SH-SY5Y (cell line): Measurements from ENCODE around the gene JSRP1.

Experiments
- GATA2 ChIP-seq: IDR thresholded peaks from 2 replicates; pipeline ENCODE4 v1.6.1; 2011; ENCODE audit warnings: mild to moderate bottlenecking, low read depth, low read length
- GATA3 ChIP-seq: IDR thresholded peaks from 2 replicates; pipeline ENCODE4 v1.6.1; 2011; ENCODE audit warnings: low read depth, mild to moderate bottlenecking, low read length, moderate library complexity

JSRP1 gene

DNA sequence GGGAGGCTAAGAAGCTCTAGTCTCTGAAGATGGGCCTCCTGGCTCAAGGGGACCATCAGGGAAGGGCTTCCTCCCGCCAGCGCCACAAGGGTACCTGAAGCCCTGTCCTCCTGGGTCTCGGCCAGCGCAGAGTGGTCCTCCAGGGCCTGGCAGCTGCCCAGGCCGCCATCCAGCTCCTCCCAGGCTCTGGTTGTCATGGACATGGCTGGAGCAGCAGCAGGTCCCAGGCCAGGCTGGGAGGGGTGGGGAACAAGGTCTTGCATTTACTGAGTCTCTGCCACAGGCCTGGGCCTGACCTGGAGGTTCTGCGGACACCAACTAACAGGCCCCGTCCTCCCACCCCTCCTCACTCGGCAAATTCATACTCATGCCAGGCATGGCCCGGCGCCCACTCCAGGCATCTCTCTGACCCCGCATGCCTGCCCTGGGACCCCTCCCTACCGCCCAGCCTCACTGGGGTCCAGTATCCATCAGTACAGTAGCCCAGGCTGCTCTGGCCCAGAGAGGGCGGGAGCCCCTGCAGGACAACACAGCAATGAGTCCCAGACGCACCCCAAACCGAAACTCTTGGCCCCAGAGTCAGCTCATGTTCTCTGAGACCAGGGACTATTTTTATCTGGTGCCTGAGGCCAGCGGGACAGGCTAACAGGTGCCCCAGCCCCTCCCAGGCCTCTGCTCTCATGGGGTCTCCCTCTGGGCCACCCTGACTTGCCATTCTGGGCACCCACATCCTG is 938 bp downstream of the JSRP1 start:
- TF ChIP-seq GATA3 (no peak), GATA2 (no peak)

DNA sequence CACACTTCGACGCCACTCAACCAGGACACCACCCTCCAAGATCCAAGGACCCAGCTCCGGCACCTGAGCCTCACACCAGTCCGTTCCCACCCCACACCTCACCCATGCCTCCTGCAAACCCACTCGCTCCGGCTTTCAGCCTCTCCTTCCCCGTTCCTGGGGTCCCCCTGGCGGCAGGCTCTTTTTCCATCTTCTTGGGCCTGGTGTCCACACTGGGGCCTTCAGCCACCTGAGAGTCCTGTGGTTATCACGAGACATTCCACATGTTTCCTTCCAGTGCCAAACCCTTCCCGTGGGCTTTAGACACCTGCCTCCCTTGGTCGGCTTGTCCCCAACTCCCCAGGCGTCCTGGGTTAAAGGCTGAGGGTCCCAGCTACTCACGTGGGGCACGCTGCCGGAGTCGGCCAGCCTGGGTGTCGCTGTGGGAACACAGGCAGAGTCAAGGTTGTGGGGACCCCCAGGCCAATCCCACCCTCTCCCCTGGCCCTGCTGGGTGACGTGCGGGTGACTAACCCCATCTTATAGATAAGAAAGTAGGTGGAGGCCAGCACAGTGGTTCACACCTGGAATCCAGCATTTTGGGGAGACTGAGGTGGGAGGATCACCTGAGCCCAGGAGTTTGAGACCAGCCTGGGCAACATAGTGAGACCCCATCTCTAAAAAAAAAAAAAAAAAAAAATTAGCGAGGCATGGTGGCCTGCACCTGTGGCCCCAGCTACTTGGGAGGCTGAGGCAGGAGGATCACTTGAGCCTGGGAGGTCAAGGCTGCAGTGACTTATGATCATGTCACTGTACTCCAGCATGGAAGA is 1.9 kb downstream of the JSRP1 start:
- TF ChIP-seq GATA3 (no peak), GATA2 (no peak)

DNA sequence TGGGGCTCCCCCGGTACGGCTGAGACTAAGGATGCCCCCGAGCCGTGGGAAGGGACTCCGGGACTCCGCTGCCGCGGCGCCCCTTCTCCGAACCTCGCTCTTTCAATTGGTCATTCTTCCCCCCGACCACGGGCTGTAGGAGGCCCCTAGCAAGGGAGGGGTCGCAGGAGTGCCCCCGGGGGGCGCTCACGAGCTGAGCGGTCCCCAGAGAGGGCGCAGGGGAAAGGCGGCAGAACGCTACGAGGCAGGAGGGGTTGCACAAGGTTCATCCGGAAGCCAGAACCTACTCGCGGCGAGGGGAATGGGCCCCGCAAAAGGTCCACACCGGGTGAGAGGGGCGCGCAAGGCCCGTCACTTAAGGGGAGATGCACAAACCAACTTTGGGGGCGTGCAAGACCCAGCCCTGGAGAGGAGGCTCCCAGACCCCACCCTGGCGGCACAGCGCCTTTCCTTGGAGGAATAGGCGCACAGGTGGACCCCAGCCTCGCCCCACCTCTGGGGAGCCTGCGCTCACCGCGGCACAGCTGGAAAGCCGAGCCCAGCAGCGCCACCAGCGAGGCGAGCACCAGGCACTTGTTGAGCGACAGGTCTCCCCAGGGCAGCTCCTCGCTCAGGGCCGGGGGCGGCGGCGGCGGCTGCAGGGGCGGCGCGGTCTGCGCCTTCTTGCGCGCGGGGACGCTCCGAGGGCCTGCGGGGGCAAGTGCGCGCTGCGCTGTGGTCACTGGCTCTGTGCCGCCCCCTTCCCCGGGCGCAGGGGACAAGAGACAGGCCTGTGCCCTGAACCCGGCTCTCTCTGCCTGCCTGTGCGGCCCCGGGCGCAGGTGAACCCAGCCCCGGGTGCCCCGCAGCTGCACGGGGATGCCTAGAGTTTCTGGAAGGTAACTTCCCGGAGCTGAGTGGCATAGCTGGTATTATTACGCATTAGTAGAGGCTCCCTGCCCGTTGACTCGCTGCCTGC is 2.8 kb downstream of the JSRP1 start:
- TF ChIP-seq GATA3 (no peak), GATA2 (no peak)

- TF ChIP-seq GATA2 (no peak), GATA3 (no peak)
Measured at GRCh38 chr19:2252797-2253105, 3.5 kb downstream of the JSRP1 start.

GRCh38 chr19:2252055-2252796 is 4.0 kb downstream of the JSRP1 start:
- TF ChIP-seq GATA3 (no peak), GATA2 (no peak)

GRCh38 chr19:2251106-2252054 is 4.8 kb downstream of the JSRP1 start:
- TF ChIP-seq GATA2 (no peak), GATA3 (no peak)

DNA sequence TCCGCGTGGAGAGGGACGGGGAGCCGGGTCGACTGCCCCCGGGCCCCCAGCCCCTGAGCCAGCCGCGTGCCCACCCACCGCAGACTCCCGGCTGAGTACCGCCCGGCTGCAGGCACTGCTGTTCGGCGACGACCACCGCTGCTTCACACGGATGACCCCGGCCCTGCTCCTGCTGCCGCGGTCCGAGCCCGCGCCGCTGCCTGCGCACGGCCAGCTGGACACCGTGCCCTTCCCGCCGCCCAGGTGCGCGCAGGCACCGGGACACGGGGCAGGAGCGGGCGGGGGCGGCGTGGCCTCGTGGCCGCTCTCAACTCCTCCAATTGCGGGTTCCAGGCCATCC is 5.5 kb downstream of the JSRP1 start:
- no peak for TF ChIP-seq GATA2
- no peak for TF ChIP-seq GATA3

DNA sequence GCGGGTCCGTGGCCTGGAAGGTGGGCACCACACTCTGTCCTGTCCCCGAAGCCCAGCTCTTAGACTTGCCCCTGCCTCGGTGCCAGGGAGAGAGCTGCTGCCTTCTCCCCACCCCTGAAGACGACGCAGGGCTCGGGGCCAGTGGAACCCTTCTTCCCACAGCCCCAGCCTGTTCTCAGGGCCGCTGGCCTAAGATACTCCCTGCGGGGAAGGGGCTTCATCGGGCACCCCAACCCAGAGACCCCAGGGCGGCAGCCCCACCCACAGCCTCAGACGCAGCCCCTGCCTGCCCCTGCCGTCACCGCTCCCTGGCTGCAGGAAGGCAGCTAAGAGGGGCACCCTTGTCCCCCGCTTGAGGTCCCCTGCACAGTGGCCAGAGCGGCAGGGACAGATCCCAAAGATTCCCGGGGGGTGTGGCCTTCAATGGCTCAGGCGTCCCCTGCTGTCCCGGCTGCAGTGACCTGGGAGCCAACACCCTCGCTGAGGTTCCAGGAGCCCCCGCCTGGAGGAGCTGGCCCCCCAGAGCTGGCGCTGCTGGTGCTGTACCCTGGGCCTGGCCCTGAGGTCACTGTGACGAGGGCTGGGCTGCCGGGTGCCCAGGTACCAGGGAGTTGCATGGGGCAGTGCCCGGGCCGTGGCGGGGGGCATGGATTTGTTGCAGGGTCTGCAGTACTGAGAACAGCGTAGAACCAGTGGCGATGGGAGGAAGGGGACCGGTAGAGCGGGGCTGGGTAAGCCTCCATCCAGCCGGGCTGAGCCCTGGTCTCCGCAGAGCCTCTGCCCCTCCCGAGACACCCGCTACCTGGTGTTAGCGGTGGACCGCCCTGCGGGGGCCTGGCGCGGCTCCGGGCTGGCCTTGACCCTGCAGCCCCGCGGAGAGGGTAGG is 6.1 kb downstream of the JSRP1 start:
- TF ChIP-seq GATA3 (no peak), GATA2 (no peak)

DNA sequence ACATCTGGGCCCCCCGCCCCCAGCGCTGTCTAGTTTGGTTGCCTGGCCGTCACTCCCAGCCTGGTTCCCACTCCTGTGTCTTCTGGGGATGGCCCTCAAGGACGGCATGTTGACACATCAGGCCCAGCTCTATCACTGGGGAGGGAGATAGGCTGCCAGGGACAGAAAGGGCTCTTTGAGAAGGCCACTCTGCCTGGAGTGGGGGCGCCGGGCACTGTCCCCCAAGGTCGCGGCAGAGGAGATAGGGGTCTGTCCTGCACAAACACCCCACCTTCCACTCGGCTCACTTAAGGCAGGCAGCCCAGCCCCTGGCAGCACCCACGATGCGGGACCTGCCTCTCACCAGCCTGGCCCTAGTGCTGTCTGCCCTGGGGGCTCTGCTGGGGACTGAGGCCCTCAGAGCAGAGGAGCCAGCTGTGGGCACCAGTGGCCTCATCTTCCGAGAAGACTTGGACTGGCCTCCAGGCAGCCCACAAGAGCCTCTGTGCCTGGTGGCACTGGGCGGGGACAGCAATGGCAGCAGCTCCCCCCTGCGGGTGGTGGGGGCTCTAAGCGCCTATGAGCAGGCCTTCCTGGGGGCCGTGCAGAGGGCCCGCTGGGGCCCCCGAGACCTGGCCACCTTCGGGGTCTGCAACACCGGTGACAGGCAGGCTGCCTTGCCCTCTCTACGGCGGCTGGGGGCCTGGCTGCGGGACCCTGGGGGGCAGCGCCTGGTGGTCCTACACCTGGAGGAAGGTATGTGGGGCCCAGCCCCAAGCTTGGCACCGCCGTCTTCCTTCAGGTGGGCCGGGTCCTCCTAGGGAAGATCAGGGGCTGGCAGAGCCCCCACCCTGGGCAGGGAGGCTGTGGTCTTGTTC is 7.0 kb downstream of the JSRP1 start, which contains the start of gene AMH:
AMH (plus strand) TSS at position 314 of the 857 bp plus-strand sequence; CDS start at position 324, 10 bp downstream.
- no peak for TF ChIP-seq GATA2
- TF ChIP-seq GATA3 = no peak

DNA sequence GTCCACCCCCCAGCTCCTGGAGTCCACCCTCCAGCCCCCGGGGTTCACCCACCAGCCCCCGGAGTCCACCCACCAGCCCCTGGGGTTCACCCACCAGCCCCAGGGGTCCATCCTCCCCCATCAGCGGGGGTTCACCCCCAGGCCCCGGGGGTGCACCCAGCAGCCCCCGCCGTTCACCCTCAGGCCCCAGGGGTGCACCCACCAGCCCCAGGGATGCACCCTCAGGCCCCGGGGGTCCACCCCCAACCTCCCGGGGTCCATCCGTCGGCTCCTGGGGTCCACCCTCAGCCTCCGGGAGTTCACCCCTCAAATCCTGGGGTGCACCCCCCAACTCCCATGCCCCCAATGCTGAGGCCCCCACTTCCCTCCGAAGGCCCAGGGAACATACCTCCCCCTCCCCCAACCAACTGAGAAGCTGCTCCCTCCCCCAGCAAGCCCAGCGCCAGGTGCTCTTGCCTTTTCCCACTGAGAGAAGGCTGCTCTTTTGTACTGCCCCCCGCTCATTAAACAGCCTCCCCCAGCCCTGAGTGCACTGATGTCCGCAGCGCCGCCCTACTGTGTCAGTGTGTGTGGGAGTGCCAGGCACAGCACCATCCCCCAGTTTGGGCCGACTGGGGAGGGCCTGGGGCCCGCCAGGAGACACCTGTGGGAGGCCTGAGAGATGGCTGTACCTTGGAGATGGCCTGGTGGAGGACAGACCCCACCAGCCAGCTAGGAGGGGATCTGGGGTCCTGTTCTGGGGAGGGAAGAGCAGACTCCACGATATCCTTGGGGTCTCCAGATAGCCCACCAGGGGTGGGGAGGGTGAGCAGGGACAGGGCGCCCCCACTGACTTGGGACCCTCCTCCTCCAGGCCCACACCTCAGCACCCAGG is 7.8 kb downstream of the JSRP1 start:
- TF ChIP-seq GATA2 (no peak), GATA3 (no peak)
